ENCODE measurements around the gene LRTM2.

Gene LRTM2

GRCh38 chr12:1848745-1849144 lies 28.4 kb downstream of the LRTM2 start:
- in situ Hi-C loops (cut with MboI; ENCODE audit: low pct_unique_long_range_greater_than_20kb, low sequenced_read_pairs, unreplicated experiment), result no loop called here
- no peak for DNase-seq (ENCODE audit: low spot score)
- no peak for TF ChIP-seq CTCF (IDR thresholded peaks at IDR 0.05; ENCODE audit: extremely low read depth, insufficient read depth, missing control alignments)

GRCh38 chr12:1851151-1851701 lies 30.9 kb downstream of the LRTM2 start:
- in situ Hi-C loops (cut with MboI; ENCODE audit: low pct_unique_long_range_greater_than_20kb, low sequenced_read_pairs, unreplicated experiment), result no loop called here
- no peak for DNase-seq (ENCODE audit: low spot score)
- no peak for TF ChIP-seq CTCF (IDR thresholded peaks at IDR 0.05; ENCODE audit: extremely low read depth, insufficient read depth, missing control alignments)

GRCh38 chr12:1852076-1852475 lies 31.7 kb downstream of the LRTM2 start:
- in situ Hi-C loops (cut with MboI; ENCODE audit: low pct_unique_long_range_greater_than_20kb, low sequenced_read_pairs, unreplicated experiment), result no loop called here
- no peak for TF ChIP-seq CTCF (IDR thresholded peaks at IDR 0.05; ENCODE audit: extremely low read depth, insufficient read depth, missing control alignments)
- no peak for DNase-seq (ENCODE audit: low spot score)

- in situ Hi-C loops (cut with MboI; ENCODE audit: low pct_unique_long_range_greater_than_20kb, low sequenced_read_pairs, unreplicated experiment), result no loop called here
- no peak for TF ChIP-seq CTCF (IDR thresholded peaks at IDR 0.05; ENCODE audit: extremely low read depth, insufficient read depth, missing control alignments)
Measured at GRCh38 chr12:1853716-1854115, 33.4 kb downstream of the LRTM2 start.

GRCh38 chr12:1855241-1855640 lies 34.9 kb downstream of the LRTM2 start:
- in situ Hi-C loops (cut with MboI; ENCODE audit: low pct_unique_long_range_greater_than_20kb, low sequenced_read_pairs, unreplicated experiment), result no loop called here
- no peak for TF ChIP-seq CTCF (IDR thresholded peaks at IDR 0.05; ENCODE audit: extremely low read depth, insufficient read depth, missing control alignments)

More at GRCh38 chr12:1853716-1854115, 33.4 kb downstream of the LRTM2 start:
- no peak for DNase-seq (ENCODE audit: low spot score)

GRCh38 chr12:1857086-1857485 lies 36.7 kb downstream of the LRTM2 start:
- TF ChIP-seq CTCF (IDR thresholded peaks at IDR 0.05; ENCODE audit: extremely low read depth, insufficient read depth, missing control alignments), result no peak
- no peak for DNase-seq (ENCODE audit: low spot score)
- in situ Hi-C loops (cut with MboI; ENCODE audit: low pct_unique_long_range_greater_than_20kb, low sequenced_read_pairs, unreplicated experiment), result no loop called here

More at GRCh38 chr12:1855241-1855640, 34.9 kb downstream of the LRTM2 start:
- no peak for DNase-seq (ENCODE audit: low spot score)

Data from GM13977 (cell line).